ENCODE measurements around the gene IPO4.

Gene IPO4

GRCh38 chr14:24130717-24131548, 57.7 kb downstream of the IPO4 start:
- no peak for DNase-seq

DNA sequence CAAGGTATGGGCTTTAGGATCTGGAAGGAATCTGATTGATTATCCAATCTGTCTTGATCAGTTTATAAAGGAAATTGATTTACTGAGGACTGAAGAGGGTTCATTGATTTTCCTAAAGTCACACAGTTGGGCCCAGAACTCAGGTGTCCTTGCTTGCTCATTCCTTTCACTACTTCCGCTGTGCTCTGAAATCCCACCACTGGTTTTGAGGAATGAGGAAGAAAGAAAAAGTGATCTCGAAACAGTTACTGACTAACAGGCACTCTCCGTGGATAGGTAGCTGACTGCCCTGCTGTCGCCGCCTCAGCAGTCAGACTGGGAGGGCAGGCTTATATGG, 58.3 kb downstream of the IPO4 start, which contains the start of gene FITM1:
TSS of gene FITM1 (plus strand) at position 280 of the 337 bp plus-strand sequence. CDS start 905 bp downstream, outside the sequence.
- DNase-seq, result no peak
